Measurements from ENCODE around the gene CEBPE. TPM values are rescaled to one million over a fixed set of nuclear protein-coding genes. Genes with fewer than 3 reads are reported as not detected.

The CEBPE gene
- not detected for total RNA-seq

- no peak for DNase-seq
- Histone ChIP-seq H3K9me3 (no peaks in the 10 kb centered on the region), H3K4me3 (peak within 1 kb of the TSS in 1 of 4 donors; percentile 15), H3K36me3 (no peaks in the 10 kb centered on the region), H3K27ac (peak within 1 kb of the TSS in 3 of 4 donors; percentile 25 to 84 (median 52)), H3K27me3 (no peaks in the 10 kb centered on the region), H3K4me1 (peaks cover 0 to 17% (median 5%) of the 10 kb centered on the region in 4 donors)
- TF ChIP-seq, protein P1, sequence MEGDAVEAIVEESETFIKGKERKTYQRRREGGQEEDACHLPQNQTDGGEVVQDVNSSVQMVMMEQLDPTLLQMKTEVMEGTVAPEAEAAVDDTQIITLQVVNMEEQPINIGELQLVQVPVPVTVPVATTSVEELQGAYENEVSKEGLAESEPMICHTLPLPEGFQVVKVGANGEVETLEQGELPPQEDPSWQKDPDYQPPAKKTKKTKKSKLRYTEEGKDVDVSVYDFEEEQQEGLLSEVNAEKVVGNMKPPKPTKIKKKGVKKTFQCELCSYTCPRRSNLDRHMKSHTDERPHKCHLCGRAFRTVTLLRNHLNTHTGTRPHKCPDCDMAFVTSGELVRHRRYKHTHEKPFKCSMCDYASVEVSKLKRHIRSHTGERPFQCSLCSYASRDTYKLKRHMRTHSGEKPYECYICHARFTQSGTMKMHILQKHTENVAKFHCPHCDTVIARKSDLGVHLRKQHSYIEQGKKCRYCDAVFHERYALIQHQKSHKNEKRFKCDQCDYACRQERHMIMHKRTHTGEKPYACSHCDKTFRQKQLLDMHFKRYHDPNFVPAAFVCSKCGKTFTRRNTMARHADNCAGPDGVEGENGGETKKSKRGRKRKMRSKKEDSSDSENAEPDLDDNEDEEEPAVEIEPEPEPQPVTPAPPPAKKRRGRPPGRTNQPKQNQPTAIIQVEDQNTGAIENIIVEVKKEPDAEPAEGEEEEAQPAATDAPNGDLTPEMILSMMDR (IDR thresholded peaks at IDR 0.05), result no peak
- no peak for TF ChIP-seq POLR2A (IDR thresholded peaks at IDR 0.05)
Observed at GRCh38 chr14:23118506-23119362, at the start of gene CEBPE. Gene CEBPE, minus strand, starts transcription at chr14:23119255. Its CDS starts 164 bp downstream, at chr14:23119091.

- TF ChIP-seq POLR2A (IDR thresholded peaks at IDR 0.05), result no peak
- TF ChIP-seq, protein P1 (IDR thresholded peaks at IDR 0.05), result no peak
- no peak for DNase-seq
- peak overlapping the region in 2 of 4 donors; percentile 20 to 57 for H3K27ac ChIP-seq
- H3K4me1 ChIP-seq, result peaks cover 0 to 23% (median 2%) of the 10 kb centered on the region in 4 donors
- no peaks in the 10 kb centered on the region for H3K9me3 ChIP-seq
- H3K36me3 ChIP-seq, result no peaks in the 10 kb centered on the region
- H3K4me3 ChIP-seq, result no peak overlapping the region
- no peaks in the 10 kb centered on the region for H3K27me3 ChIP-seq
Observed at GRCh38 chr14:23168246-23168645, 49.2 kb upstream of the CEBPE start.

GRCh38 chr14:23167116-23167847 lies 48.2 kb upstream of the CEBPE start:
- no peaks in the 10 kb centered on the region for H3K9me3 ChIP-seq
- no peak overlapping the region for H3K4me3 ChIP-seq
- H3K27me3 ChIP-seq, result no peaks in the 10 kb centered on the region
- peaks cover 0 to 23% (median 2%) of the 10 kb centered on the region in 4 donors for H3K4me1 ChIP-seq
- no peak for DNase-seq
- H3K36me3 ChIP-seq, result no peaks in the 10 kb centered on the region
- peak overlapping the region in 2 of 4 donors; percentile 20 to 57 for H3K27ac ChIP-seq
- TF ChIP-seq, protein P1 (IDR thresholded peaks at IDR 0.05), result no peak
- TF ChIP-seq POLR2A (IDR thresholded peaks at IDR 0.05), result no peak

DNA sequence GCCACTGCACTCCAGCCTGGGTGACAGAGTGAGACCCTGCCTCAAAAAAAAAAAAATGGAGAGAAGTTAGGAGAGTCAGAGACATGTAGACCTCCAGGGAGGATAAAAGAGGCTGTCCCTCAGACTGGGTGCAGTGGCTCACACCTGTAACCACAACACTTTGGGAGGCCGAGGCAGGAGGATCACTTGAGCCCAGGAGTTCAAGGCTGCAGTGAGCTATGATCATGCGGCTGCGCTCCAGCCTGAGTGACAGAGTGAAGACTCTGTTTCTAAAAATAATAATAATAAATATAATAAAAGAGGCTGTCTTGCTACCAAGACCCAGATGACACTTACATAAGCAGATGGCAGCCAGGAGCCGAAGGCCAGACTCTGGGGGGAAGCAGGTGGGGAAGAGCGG lies 45.9 kb upstream of the CEBPE start:
- no peak overlapping the region for H3K4me3 ChIP-seq
- H3K27ac ChIP-seq, result no peak overlapping the region
- H3K27me3 ChIP-seq, result no peaks in the 10 kb centered on the region
- H3K36me3 ChIP-seq, result no peaks in the 10 kb centered on the region
- no peak for DNase-seq
- H3K9me3 ChIP-seq, result no peaks in the 10 kb centered on the region
- peaks cover 0 to 23% (median 2%) of the 10 kb centered on the region in 4 donors for H3K4me1 ChIP-seq
- TF ChIP-seq POLR2A (IDR thresholded peaks at IDR 0.05), result no peak
- TF ChIP-seq, protein P1 (IDR thresholded peaks at IDR 0.05), result no peak

DNA sequence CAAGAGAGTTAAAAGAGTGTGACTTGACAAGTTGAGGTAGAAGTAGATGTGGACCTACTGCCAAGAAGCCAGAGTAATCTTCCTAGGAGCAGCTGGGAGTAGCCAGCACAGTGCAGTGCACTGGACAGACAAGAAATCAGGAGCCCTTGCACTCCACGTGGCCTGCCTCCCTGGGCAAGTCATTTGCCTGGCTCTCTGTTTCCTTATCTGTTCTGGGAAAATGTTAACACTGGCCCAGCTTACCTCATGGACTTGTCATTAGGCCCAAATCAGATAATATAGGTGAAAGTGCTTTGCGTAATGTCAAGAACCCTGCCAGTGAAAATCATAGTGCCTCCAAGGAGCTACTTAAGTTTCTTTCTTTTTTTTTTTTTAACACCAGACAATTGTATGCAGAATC lies 45.2 kb upstream of the CEBPE start:
- H3K27me3 ChIP-seq, result no peaks in the 10 kb centered on the region
- TF ChIP-seq, protein P1 (IDR thresholded peaks at IDR 0.05), result no peak
- no peak for TF ChIP-seq POLR2A (IDR thresholded peaks at IDR 0.05)
- no peaks in the 10 kb centered on the region for H3K36me3 ChIP-seq
- no peak overlapping the region for H3K27ac ChIP-seq
- H3K9me3 ChIP-seq, result no peaks in the 10 kb centered on the region
- peaks cover 0 to 21% (median 2%) of the 10 kb centered on the region in 4 donors for H3K4me1 ChIP-seq
- no peak for DNase-seq
- H3K4me3 ChIP-seq, result no peak overlapping the region
